Ovary (tissue), 9 donors: Measurements from ENCODE around the gene DENND2A. TPM values are rescaled to one million over a fixed set of nuclear protein-coding genes. Genes with fewer than 3 reads are reported as not detected.
A peak's percentile ranks its signal among the peaks of the same experiment; 100 is the strongest.

Experiments used
- DNase-seq, 5 donors: peaks; one replicate each; pipeline ENCODE4 v3.0.0-alpha.2; 2019 to 2020
- H3K27ac ChIP-seq, 2 donors: fragments of 200-600 bp; one replicate each; pipeline versions ENCODE4 v1.5.1 to v1.8.0; 2019 to 2022
- H3K27me3 ChIP-seq: fragments of 200-600 bp; one replicate; pipeline ENCODE4 v1.8.0; 2022
- H3K36me3 ChIP-seq: fragments of 200-600 bp; sonication (generic); one replicate; pipeline ENCODE4 v1.5.1; 2019
- H3K4me1 ChIP-seq: one replicate; pipeline ENCODE4 v1.8.1; 2013; ENCODE audit warnings: mild to moderate bottlenecking, moderate library complexity; ENCODE audit not compliant: insufficient read depth
- H3K4me3 ChIP-seq: fragments of 200-600 bp; sonication (generic); one replicate; pipeline ENCODE4 v1.5.1; 2017
- H3K9me3 ChIP-seq, 2 donors: fragments of 200-600 bp in 1 of 2; sonication (generic) in 1 of 2; one replicate each; pipeline versions ENCODE4 v1.5.1 to v1.8.1; 2013 to 2019; ENCODE audit warnings: mild to moderate bottlenecking in 1 of 2, moderate library complexity in 1 of 2
- CTCF ChIP-seq, 3 donors: fragments of 450-650 bp in 2 of 3; fragments of 200-600 bp in 1 of 3; IDR thresholded peaks; one replicate each; pipeline versions ENCODE4 v1.5.1 to v1.8.0; 2016 to 2022; ENCODE audit warnings: antibody characterized with exemption in 3 of 3, mild to moderate bottlenecking in 1 of 3
- EP300 ChIP-seq: sonication (generic); formaldehyde crosslinking; IDR thresholded peaks from one replicate; pipeline ENCODE4 v1.6.1; 2017; ENCODE audit warnings: antibody characterized with exemption
- POLR2A ChIP-seq: fragments of 450-650 bp; IDR thresholded peaks from one replicate; pipeline ENCODE4 v1.6.1; 2017; ENCODE audit warnings: antibody characterized with exemption, mild to moderate bottlenecking, moderate library complexity
- whole genome bisulfite sequencing, 3 donors: extraction: QIAGEN DNeasy Blood & Tissue Kit in 1 of 3; methylation state at CpG; one replicate each; pipeline versions ENCODE4 v1.1.5 to v1.1.7; 2013 to 2017; 5-methylcytosine and 5-hydroxymethylcytosine counted together
- intact Hi-C, 4 donors: fragments of 100-400 bp; cut with DNase I; formaldehyde crosslinking; loops; one replicate each; pipeline versions ENCODE4 v1.11.0 to v1.15.1; 2022 to 2023
- polyA plus RNA-seq, 2 donors: library from polyadenylated mRNA; stranded (reverse); fragments of 200-250 nt in 1 of 2; fragments of 350-450 nt in 1 of 2; fragmentation: Illumina TruSeq in 1 of 2; extraction: RNeasy Lipid Tissue Mini Kit (QIAGEN cat#74804) in 1 of 2; gene quantifications; one replicate each; pipeline ENCODE4 v1.2.3, GENCODE V29; 2013 to 2014
- total RNA-seq, 7 donors: library from RNA; depleted of rRNA in 2 of 7; stranded (reverse); fragments of >200 nt in 2 of 7; fragmentation: NEBNext Ultra II Directional in 3 of 7; extraction: Animal tissue kit (Norgen Biotek cat#: 25700) in 3 of 7; gene quantifications; one replicate each; pipeline versions ENCODE4 v1.1.0 to v1.2.4, GENCODE V29; 2016 to 2023
- donor health status: DM: no; HTN: no; CAD: no; lungs with moderate emphysema.
- donor health status: DM: no; HTN: no; CAD: no.
- donor health status: Bipolar disorder and iron deficiency.
- donor health status: DM: yes; HTN: yes; CAD: no.
- donor health status: DM: no; HTN: no; CAD: no.
- donor health status: DM: yes; HTN: yes; CAD: no.

Gene DENND2A
- total and polyA plus RNA-seq, 9 donors = 9.8 to 61.8 (median 36.1) TPM

- H3K4me1 ChIP-seq = peaks cover 5% of the 10 kb centered on the region
Measured at GRCh38 chr7:140604760-140605159, 35.9 kb downstream of the DENND2A start.

GRCh38 chr7:140604076-140604475, 36.5 kb downstream of the DENND2A start:
- intact Hi-C loops = no loop called here
- H3K27ac ChIP-seq = no peak overlapping the region
- whole genome bisulfite sequencing, 3 donors = 47 to 67% (median 52%) methylated on average over 7 of the region's 7 CpGs
- H3K9me3 ChIP-seq = no peaks in the 10 kb centered on the region
- peaks cover 5% of the 10 kb centered on the region for H3K4me1 ChIP-seq
- DNase-seq = no peak
- no peaks in the 10 kb centered on the region for H3K27me3 ChIP-seq
- no peak overlapping the region for H3K4me3 ChIP-seq
- no peak for TF ChIP-seq EP300
- no peak for TF ChIP-seq POLR2A
- no peak for TF ChIP-seq CTCF (IDR thresholded peaks at IDR 0.05)
- H3K36me3 ChIP-seq = no peaks in the 10 kb centered on the region

More at GRCh38 chr7:140604760-140605159, 35.9 kb downstream of the DENND2A start:
- Histone ChIP-seq H3K27me3 (no peaks in the 10 kb centered on the region), H3K9me3 (no peaks in the 10 kb centered on the region), H3K4me3 (no peak overlapping the region), H3K36me3 (no peaks in the 10 kb centered on the region), H3K27ac (no peak overlapping the region)
- no peak for DNase-seq
- TF ChIP-seq POLR2A (no peak), EP300 (no peak), CTCF (IDR thresholded peaks at IDR 0.05) (no peak)
- intact Hi-C loops = no loop called here
- WGBS, 3 donors = 84 to 90% (median 84%) methylated on average over 4 of the region's 4 CpGs

GRCh38 chr7:140601566-140602174, 38.9 kb downstream of the DENND2A start:
- intact Hi-C loops = no loop called here
- TF ChIP-seq POLR2A = no peak
- no peaks in the 10 kb centered on the region for H3K36me3 ChIP-seq
- 53 to 69% (median 65%) methylated on average over 21 of the region's 21 CpGs for WGBS, 3 donors
- no peak overlapping the region for H3K4me3 ChIP-seq
- H3K9me3 ChIP-seq = no peaks in the 10 kb centered on the region
- DNase-seq = peak in 1 of 5 donors; percentile 53
- H3K4me1 ChIP-seq = peaks cover 7% of the 10 kb centered on the region
- no peak overlapping the region for H3K27ac ChIP-seq
- no peaks in the 10 kb centered on the region for H3K27me3 ChIP-seq

- H3K36me3 ChIP-seq = no peaks in the 10 kb centered on the region
- no peak overlapping the region for H3K4me3 ChIP-seq
- H3K27ac ChIP-seq = no peak overlapping the region
- 88 to 93% (median 91%) methylated on average over 3 of the region's 3 CpGs for WGBS, 3 donors
- TF ChIP-seq POLR2A (no peak), EP300 (no peak), CTCF (IDR thresholded peaks at IDR 0.05) (no peak)
- intact Hi-C loops = no loop called here
- DNase-seq = no peak
- H3K9me3 ChIP-seq = no peaks in the 10 kb centered on the region
- H3K27me3 ChIP-seq = no peaks in the 10 kb centered on the region
- H3K4me1 ChIP-seq = peaks cover 14% of the 10 kb centered on the region
Measured at GRCh38 chr7:140600341-140600740, 40.3 kb downstream of the DENND2A start.

- DNase-seq = peak; percentile 32 to 50 (median 39)
- Histone ChIP-seq H3K27ac (peak overlapping the region in 1 of 2 donors; percentile 63), H3K9me3 (no peaks in the 10 kb centered on the region)
Measured at GRCh38 chr7:140597428-140597949, 43.1 kb downstream of the DENND2A start.

More at GRCh38 chr7:140597428-140597949, 43.1 kb downstream of the DENND2A start:
- Histone ChIP-seq H3K4me3 (no peak overlapping the region), H3K27me3 (no peaks in the 10 kb centered on the region), H3K36me3 (no peaks in the 10 kb centered on the region), H3K4me1 (peaks cover 14% of the 10 kb centered on the region)
- no peak for TF ChIP-seq CTCF (IDR thresholded peaks at IDR 0.05)
- TF ChIP-seq POLR2A = no peak
- no peak for TF ChIP-seq EP300
- 5 to 7% (median 7%) methylated on average over 5 of the region's 5 CpGs for WGBS, 3 donors
- intact Hi-C loops = loop anchor here in 1 of 4 donors (5.0 kb wide), 1 partner anchor 40 kb away; no protein-coding TSS in a partner anchor
